Glutamatergic neuron (in vitro differentiated cells): ENCODE data around the gene MSI2. TPM values are rescaled to one million over a fixed set of nuclear protein-coding genes. Genes with fewer than 3 reads are reported as not detected.

Experiments used
- DNase-seq: peaks from one replicate; pipeline ENCODE4 v3.0.0; 2022
- H3K27ac Mint-ChIP-seq: one replicate; pipeline ENCODE4 v1.8.0; 2020; ENCODE audit warnings: mild to moderate bottlenecking, mixed read lengths, inconsistent platforms; ENCODE audit not compliant: unreplicated experiment
- H3K27me3 Mint-ChIP-seq: one replicate; pipeline ENCODE4 v1.8.0; 2020; ENCODE audit warnings: mild to moderate bottlenecking, moderate library complexity, mixed read lengths, inconsistent platforms; ENCODE audit not compliant: unreplicated experiment
- H3K36me3 Mint-ChIP-seq: one replicate; pipeline ENCODE4 v1.8.0; 2020; ENCODE audit warnings: mild to moderate bottlenecking, mixed read lengths, inconsistent platforms; ENCODE audit not compliant: unreplicated experiment
- H3K4me1 Mint-ChIP-seq: one replicate; pipeline ENCODE4 v1.8.0; 2020; ENCODE audit warnings: mild to moderate bottlenecking, low read depth, mixed read lengths, inconsistent platforms; ENCODE audit not compliant: unreplicated experiment
- H3K4me3 Mint-ChIP-seq: one replicate; pipeline ENCODE4 v1.8.0; 2020; ENCODE audit warnings: mild to moderate bottlenecking, mixed read lengths, inconsistent platforms; ENCODE audit not compliant: unreplicated experiment
- H3K9me3 Mint-ChIP-seq: one replicate; pipeline ENCODE4 v1.8.0; 2020; ENCODE audit warnings: mild to moderate bottlenecking, moderate library complexity, mixed read lengths, inconsistent platforms; ENCODE audit not compliant: unreplicated experiment
- total RNA-seq: library from RNA; stranded (reverse); fragmentation: NEBNext Ultra II Directional; extraction: Animal tissue kit (Norgen Biotek cat#: 25700); gene quantifications from one replicate; pipeline ENCODE4 v1.2.1, GENCODE V29; 2021; ENCODE audit not compliant: unreplicated experiment
- TF ChIP-seq, protein P1 (sequence below): fragments of 200-600 bp; sonication (generic); IDR thresholded peaks from one replicate; pipeline ENCODE4 v1.5.0; 2021; ENCODE audit not compliant: partially characterized antibody, unreplicated experiment

MSI2 gene
- total RNA-seq, 1 donor from 2014 or later, result 141 TPM

DNA sequence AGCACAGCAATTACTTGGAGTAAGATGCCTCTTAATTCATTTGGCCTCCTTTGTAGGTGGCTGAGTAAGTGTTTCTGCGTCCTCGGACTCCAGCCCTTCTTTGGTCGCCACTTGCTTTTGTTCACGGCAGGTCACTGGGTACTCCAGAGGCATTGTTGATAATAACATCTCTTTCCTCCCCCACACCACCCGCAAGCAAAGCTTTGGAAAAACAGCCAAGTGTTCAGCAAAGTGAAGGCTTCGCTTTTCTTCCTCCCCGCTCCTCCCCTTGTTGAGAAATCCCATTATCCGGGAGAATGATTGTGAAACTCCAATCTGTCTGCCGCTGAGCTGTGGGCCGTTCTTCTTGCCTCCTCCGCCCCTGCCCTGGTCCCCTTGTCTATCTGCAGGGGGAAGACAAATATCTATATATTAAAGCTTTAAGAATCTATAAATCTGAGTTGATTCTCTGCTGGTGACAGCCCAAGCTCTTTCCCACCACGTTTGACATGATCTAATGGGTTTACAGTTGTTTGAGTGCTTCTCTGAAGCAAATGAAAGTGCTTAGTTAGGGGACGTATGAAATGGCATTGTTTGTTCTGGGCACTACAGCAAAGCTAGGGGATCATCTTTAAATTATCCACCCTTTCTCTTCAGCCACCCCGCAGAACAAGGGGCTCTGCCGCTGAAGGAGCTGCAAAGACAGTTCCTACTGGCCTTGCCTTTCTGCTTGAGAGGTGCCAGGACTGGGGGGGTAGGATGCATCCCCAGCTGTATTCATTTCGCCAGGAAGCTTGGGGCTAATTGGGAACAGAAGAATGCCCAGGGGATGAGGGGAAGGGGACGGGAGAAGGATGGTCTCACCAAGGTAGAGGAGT is 321.7 kb downstream of the MSI2 start:
- no peak for DNase-seq
- peaks cover 2% of the 10 kb centered on the region for H3K27me3 Mint-ChIP-seq
- H3K4me3 Mint-ChIP-seq, result peak overlapping the region; percentile 21
- H3K4me1 Mint-ChIP-seq, result peaks cover 21% of the 10 kb centered on the region
- TF ChIP-seq, protein P1, sequence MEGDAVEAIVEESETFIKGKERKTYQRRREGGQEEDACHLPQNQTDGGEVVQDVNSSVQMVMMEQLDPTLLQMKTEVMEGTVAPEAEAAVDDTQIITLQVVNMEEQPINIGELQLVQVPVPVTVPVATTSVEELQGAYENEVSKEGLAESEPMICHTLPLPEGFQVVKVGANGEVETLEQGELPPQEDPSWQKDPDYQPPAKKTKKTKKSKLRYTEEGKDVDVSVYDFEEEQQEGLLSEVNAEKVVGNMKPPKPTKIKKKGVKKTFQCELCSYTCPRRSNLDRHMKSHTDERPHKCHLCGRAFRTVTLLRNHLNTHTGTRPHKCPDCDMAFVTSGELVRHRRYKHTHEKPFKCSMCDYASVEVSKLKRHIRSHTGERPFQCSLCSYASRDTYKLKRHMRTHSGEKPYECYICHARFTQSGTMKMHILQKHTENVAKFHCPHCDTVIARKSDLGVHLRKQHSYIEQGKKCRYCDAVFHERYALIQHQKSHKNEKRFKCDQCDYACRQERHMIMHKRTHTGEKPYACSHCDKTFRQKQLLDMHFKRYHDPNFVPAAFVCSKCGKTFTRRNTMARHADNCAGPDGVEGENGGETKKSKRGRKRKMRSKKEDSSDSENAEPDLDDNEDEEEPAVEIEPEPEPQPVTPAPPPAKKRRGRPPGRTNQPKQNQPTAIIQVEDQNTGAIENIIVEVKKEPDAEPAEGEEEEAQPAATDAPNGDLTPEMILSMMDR, result no peak
- no peaks in the 10 kb centered on the region for H3K36me3 Mint-ChIP-seq
- H3K27ac Mint-ChIP-seq, result peak overlapping the region; percentile 50
- H3K9me3 Mint-ChIP-seq, result peaks cover 3% of the 10 kb centered on the region

DNA sequence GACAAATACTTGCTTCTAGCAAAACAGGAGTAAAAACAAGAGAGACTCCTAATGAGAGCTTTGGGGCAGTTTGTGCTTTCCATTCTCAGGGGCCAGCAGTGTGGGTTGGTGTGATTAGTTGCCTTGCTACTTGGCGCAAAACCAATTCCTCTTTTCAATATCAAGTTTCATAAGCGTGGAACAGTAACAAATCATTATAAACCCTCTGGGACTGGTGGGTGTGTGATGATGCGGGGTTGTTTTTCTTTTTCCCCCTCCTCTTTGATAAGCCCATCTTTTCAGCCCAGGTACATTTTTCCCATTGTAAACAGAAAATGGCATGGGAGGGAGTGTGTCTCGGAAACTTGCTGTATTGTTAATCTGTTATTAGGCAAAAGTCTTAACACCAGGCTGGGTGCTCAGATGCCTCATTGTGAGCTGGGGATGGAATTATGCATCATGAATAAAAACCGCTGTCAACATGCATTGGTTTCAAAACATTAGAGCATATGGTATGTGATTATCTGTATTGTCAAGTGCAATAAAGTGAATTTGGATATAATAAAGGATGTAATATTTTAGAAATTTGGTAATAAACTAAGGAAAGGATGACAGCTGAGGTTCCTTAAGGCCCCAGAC is 322.4 kb downstream of the MSI2 start:
- TF ChIP-seq, protein P1, result no peak
- Mint-ChIP-seq H3K4me3 (no peak overlapping the region), H3K4me1 (peaks cover 19% of the 10 kb centered on the region), H3K36me3 (no peaks in the 10 kb centered on the region), H3K27me3 (peaks cover 2% of the 10 kb centered on the region), H3K9me3 (peaks cover 3% of the 10 kb centered on the region), H3K27ac (peak overlapping the region; percentile 14)
- DNase-seq, result no peak

DNA sequence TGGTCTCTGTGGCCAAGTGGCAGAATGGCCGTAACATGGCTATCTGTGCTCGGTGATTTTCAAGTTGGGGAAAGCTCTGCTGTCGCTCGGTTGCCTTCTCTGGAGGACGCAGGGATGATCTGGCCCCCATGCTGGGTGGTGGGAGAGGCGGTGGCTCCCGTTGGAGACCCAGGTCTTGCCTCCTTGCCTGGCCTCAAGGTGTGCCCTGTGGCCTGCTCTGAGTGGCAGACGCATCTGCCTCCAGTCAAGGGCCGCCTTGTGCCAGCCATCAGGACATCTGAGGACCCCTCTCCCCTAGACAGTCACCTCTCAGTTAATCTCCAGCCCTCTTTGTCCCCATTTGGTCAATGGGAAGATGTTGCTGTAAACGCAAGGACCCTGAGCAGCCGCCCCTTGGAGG is 322.9 kb downstream of the MSI2 start:
- TF ChIP-seq, protein P1, result no peak
- Mint-ChIP-seq H3K4me3 (no peak overlapping the region), H3K9me3 (peaks cover 3% of the 10 kb centered on the region), H3K4me1 (peaks cover 18% of the 10 kb centered on the region), H3K36me3 (no peaks in the 10 kb centered on the region), H3K27me3 (peaks cover 2% of the 10 kb centered on the region), H3K27ac (no peak overlapping the region)
- no peak for DNase-seq

DNA sequence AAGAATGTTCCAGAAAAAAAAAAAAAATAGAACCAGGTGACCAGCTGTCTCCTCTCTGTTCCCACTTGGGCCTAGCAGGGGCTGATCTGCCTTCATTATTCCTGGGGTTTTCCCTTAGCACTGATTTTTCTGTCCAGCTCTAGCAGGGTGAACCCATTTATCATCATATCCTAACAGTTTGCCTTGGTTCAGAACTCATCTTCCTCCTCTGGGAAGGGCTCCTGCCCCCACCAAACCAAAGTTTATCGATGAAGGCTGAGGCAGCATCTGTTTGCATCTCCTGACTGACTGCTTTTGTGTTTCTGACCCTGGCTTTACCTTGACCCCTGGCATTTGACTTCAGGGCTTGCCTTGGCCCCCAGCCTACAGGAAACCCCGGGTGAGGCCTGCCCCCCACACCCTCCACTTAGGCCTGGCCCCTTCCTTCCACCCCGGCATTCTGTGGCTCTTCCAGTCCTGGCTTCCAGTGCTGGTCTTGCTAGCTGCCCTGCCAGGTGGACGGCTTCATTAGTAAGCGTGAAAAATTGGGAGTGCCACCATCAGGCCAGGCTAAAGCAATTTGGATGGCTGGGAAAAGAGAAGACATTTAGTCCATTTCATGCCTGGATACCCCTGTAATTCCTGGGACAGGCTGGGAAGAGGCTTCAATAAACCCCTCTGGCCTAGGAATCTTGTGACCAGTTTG is 323.9 kb downstream of the MSI2 start:
- Mint-ChIP-seq H3K4me1 (peaks cover 16% of the 10 kb centered on the region), H3K9me3 (peaks cover 3% of the 10 kb centered on the region), H3K36me3 (no peaks in the 10 kb centered on the region), H3K27me3 (peaks cover 2% of the 10 kb centered on the region), H3K27ac (peak overlapping the region; percentile 11), H3K4me3 (no peak overlapping the region)
- TF ChIP-seq, protein P1, result no peak
- DNase-seq, result no peak
